ENCODE measurements around the gene CITED1.

Gene CITED1

GRCh38 chrX:72308566-72309296 is 3.0 kb upstream of the CITED1 start:
- peak; percentile 70 for DNase-seq

- no peak for DNase-seq
Observed at GRCh38 chrX:72308209-72308565, 2.5 kb upstream of the CITED1 start.

- no peak for DNase-seq
Observed at GRCh38 chrX:72307646-72308051, 1.9 kb upstream of the CITED1 start.

GRCh38 chrX:72306851-72307645 is 1.3 kb upstream of the CITED1 start:
- DNase-seq: peak; percentile 45

- no peak for DNase-seq
Observed at GRCh38 chrX:72306085-72306801, 529 bp upstream of the CITED1 start.

GRCh38 chrX:72304877-72305276 is 837 bp downstream of the CITED1 start:
- no peak for DNase-seq

- DNase-seq: no peak
Observed at GRCh38 chrX:72301781-72302180, 3.9 kb downstream of the CITED1 start.

- no peak for DNase-seq
Observed at GRCh38 chrX:72299891-72300630, 5.7 kb downstream of the CITED1 start.

- no peak for DNase-seq
Observed at GRCh38 chrX:72297953-72298730, 7.6 kb downstream of the CITED1 start.

- no peak for DNase-seq
Observed at GRCh38 chrX:72296991-72297390, 8.7 kb downstream of the CITED1 start.

GRCh38 chrX:72295745-72296144 is 10.0 kb downstream of the CITED1 start:
- DNase-seq: no peak

GRCh38 chrX:72294497-72294896 is 11.2 kb downstream of the CITED1 start:
- DNase-seq: no peak

GRCh38 chrX:72282302-72282701 is 23.4 kb downstream of the CITED1 start:
- DNase-seq: no peak

GRCh38 chrX:72280321-72280845 is 25.3 kb downstream of the CITED1 start:
- no peak for DNase-seq

- no peak for DNase-seq
Observed at GRCh38 chrX:72276478-72276953, 29.2 kb downstream of the CITED1 start.

GRCh38 chrX:72274526-72274925 is 31.2 kb downstream of the CITED1 start:
- DNase-seq: no peak

GRCh38 chrX:72273718-72274117 is 32.0 kb downstream of the CITED1 start:
- DNase-seq: no peak

GRCh38 chrX:72272868-72273267 is 32.8 kb downstream of the CITED1 start:
- DNase-seq: no peak

- no peak for DNase-seq
Observed at GRCh38 chrX:72271812-72272211, 33.9 kb downstream of the CITED1 start.

GRCh38 chrX:72271091-72271788 is 34.5 kb downstream of the CITED1 start:
- DNase-seq: no peak

GRCh38 chrX:72270316-72270866 is 35.3 kb downstream of the CITED1 start:
- DNase-seq: no peak
